ENCODE data around the gene MAP1S.
A peak's percentile ranks its signal among the peaks of the same experiment; 100 is the strongest.

The MAP1S gene

DNA sequence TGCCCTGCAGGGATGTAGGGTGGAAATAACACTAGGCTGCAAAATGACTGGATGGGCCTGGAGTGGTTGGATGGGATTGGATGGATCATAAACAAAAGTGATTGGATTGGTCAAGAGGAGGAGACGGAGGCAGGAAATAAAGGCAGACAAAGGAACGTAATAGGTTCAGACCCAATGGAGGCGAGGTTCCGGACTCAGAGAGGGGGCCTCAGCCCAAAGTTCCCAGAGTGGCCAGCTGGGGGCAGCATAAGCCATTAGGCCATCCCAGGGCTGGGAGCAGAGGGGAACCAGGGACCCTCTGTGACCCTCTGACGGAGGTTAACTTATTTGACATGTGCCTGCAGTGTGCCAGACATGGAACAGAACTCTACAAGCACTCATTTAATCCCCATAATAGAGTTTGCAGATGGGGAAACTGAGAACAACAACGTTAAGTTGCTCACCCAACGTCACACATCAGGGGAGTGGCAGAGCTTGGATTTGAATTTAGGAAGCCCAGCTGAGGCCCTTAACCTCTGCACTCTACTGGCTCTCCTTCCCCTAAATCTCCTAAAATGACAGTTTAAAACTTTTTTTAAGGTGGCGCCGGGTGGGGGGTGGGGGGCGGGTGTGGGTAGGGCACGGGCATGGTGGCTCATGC lies 15.3 kb upstream of the MAP1S start:
- TF ChIP-seq, protein P1, sequence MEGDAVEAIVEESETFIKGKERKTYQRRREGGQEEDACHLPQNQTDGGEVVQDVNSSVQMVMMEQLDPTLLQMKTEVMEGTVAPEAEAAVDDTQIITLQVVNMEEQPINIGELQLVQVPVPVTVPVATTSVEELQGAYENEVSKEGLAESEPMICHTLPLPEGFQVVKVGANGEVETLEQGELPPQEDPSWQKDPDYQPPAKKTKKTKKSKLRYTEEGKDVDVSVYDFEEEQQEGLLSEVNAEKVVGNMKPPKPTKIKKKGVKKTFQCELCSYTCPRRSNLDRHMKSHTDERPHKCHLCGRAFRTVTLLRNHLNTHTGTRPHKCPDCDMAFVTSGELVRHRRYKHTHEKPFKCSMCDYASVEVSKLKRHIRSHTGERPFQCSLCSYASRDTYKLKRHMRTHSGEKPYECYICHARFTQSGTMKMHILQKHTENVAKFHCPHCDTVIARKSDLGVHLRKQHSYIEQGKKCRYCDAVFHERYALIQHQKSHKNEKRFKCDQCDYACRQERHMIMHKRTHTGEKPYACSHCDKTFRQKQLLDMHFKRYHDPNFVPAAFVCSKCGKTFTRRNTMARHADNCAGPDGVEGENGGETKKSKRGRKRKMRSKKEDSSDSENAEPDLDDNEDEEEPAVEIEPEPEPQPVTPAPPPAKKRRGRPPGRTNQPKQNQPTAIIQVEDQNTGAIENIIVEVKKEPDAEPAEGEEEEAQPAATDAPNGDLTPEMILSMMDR (conservative IDR thresholded peaks at IDR 0.05), result no peak; the same call in 1 of the 2 replicates

DNA sequence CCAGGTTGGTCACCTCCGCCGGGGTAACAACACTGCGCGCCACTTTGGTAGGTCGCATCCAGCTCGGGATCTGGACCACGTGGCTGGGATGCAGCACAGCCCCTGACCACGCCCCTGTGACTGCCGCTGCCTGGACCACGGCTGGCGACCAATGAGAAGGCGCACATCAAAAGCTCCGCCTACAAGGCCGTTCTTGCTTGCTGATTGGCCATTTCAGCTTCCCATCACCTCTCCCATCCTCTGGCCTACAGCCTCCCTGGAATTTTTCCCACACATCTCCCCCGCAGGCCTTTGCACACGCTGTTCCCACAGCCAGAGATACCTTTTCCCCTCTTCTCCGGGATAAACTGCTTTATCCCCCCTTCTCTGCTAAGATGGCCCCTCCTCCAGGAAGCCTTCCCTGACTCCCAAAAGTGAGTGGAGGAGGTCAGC lies 12.5 kb upstream of the MAP1S start:
- no peak overlapping the region for H3K27ac ChIP-seq
- TF ChIP-seq, protein P1 (conservative IDR thresholded peaks at IDR 0.05), result no peak

More for the DNA sequence above, 15.3 kb upstream of the MAP1S start:
- H3K27ac ChIP-seq, result no peak overlapping the region

- no peak overlapping the region for H3K27ac ChIP-seq
- TF ChIP-seq, protein P1 (conservative IDR thresholded peaks at IDR 0.05), result no peak
Measured at GRCh38 chr19:17711851-17712250, 7.4 kb upstream of the MAP1S start.

DNA sequence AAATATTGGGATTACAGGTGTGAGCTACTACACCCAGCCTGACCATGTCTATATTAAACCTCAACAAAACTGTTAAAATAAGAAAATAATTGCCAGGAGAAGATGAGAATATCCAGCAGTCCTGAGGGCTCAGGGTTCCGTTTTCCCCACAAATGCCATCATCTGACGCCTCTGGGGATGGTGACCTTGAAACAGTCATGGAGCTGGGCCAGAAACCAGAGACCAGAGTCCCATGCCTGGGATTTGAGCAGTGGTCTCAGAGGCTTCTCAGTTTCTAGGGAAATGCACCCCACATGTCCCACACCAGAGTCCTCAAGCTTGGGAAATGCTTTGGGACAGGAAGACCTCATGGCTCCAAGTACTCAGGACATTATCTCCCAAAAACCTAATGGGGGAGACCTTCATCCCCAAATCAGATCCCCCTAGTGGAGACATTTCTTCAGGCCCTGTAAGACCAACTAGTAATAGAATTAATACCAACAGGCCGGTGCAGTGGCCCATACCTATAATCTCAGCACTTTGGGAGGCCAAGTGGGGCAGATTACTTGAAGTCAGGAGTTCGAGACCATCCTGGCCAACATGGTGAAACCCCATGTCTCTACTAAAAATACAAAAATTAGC lies 2.9 kb upstream of the MAP1S start:
- H3K27ac ChIP-seq, result no peak overlapping the region
- TF ChIP-seq, protein P1 (conservative IDR thresholded peaks at IDR 0.05), result no peak; the same call in 1 of the 2 replicates

- peak overlapping the region; percentile 87; the same call in 1 of the 2 replicates for H3K27ac ChIP-seq
- TF ChIP-seq, protein P1 (conservative IDR thresholded peaks at IDR 0.05), result no peak
Measured at GRCh38 chr19:17718550-17718946, 732 bp upstream of the MAP1S start.

DNA sequence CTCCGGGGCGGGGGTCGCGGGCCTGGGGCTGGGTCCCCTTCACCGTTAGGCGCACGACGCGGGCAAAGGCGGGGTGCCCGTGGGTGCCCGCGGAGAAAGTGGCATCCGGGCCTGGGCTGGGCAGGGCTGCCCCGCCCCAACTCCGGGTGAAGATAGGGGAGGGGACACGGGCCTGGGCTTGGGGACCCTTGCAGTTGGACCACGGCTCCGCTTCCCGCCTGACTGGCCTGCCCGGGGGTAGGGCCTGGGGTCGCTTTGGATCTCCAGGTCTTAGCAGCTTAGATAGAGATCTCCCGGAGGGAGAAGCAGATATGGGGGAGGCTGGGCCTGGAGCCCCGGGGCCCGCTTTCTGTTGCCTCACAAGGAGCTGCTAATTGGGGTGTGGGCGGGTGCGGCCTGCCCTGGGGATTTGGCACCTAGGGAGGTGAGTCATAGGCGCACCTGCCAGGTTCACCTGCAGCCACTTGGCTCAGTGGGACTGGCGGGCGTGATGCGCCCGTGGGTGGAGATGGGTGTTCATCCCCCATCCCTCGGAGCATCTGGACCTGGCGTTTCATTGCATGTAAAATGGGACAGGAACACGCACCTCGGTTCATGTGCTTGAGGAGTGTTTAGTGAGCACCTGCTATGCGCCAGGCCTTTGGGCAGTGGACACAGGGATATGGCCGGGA lies 585 bp downstream of the MAP1S start:
- H3K27ac ChIP-seq, result peak overlapping the region; percentile 87
- TF ChIP-seq, protein P1 (conservative IDR thresholded peaks at IDR 0.05), result no peak

- TF ChIP-seq, protein P1 (conservative IDR thresholded peaks at IDR 0.05), result no peak
- H3K27ac ChIP-seq, result peak overlapping the region; percentile 87; the same call in 1 of the 2 replicates
Measured at GRCh38 chr19:17720440-17720839, 1.2 kb downstream of the MAP1S start.
